Left cardiac atrium (tissue), 4 donors: Measurements from ENCODE around the gene ZBTB22. TPM values are rescaled to one million over a fixed set of nuclear protein-coding genes. Genes with fewer than 3 reads are reported as not detected.

Source experiments
- ATAC-seq, 2 donors: fragments of 200-7000 bp; cut with Tn5 transposase; one replicate each; pipeline ENCODE4 v1.9.1; 2020; ENCODE audit warnings: mild to moderate bottlenecking in 2 of 2, moderate library complexity in 2 of 2
- DNase-seq: peaks from one replicate; pipeline ENCODE4 v3.0.0-alpha.2; 2020
- intact Hi-C, 2 donors: fragments of 100-400 bp; cut with DNase I; formaldehyde crosslinking; loops; one replicate each; pipeline versions ENCODE4 v1.14.1 to v1.15.1; 2022 to 2023
- total RNA-seq, 2 donors: library from RNA; stranded (reverse); fragmentation: NEBNext Ultra II Directional; extraction: Animal tissue kit (Norgen Biotek cat#: 25700); gene quantifications; one replicate each; pipeline ENCODE4 v1.2.1, GENCODE V29; 2021
- donor health status: DM: no; HTN: yes; CAD: no.
- donor health status: DM: no; HTN: yes; CAD: no; lungs with severe emphysema.
- donor health status: DM: yes; HTN: yes; CAD: no.
- donor health status: Dilated cardiomyopathy.

Gene ZBTB22
- total RNA-seq, 2 donors from 2014 or later = 14.1 to 15.7 TPM

DNA sequence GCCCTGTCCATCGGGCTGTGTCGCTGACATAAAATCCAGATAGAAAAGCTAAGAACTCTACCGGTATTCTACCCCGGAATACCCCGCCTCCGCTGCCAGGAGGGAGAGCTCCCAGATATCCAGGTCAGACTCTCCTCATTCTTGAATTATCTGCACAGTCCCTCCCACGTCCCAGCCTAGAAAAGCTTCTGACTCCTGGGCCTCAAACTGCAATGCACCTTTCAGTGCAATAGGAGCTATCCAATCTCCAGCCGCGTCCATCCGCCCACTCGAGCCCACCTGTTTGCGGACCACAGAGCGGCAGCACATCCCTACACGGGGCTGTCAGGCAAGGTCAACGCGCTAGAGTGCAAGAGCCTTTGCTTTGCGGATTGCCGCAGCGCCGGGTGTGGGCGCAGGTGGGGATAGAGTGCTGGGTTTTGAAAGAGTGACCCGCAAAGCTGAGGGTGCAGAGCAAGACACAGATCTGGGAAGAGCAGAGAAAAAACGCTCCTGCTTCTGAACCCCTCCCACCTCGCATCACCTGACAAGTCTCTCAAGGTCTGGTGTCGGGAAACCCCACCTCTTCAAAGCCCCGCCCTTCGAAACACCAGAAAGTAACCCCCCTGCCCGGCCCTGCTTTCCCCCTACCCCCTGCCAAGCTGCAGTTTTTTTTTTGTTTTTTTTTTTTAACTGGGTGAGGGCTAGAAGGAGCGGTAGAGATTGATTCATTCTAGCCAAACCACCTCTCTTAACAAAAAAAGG lies 5.0 kb downstream of the ZBTB22 start:
- DNase-seq (peak; percentile 74), ATAC-seq (peak; percentile 24 to 35)
- intact Hi-C loops = no loop called here

DNA sequence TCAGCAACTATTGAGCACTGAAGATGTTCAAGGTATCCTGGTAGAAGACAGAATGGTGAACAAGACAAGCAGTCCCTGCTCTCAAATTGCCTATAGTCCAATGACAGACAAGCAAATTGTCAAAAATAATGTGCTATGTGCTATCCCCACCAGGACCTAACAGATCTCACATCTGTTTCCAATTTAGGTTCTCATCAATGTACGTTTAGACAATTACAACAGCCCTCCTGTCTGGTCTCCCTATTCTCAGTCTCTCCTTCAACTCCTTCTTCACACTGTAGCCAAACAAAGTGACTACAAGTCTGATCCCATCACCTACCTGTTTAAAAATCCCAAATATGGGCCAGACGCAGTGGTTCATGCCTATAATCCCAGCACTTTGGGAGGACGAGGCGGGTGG lies 11.2 kb downstream of the ZBTB22 start:
- no peak for DNase-seq
- intact Hi-C loops = no loop called here
- no peak for ATAC-seq

- DNase-seq (no peak), ATAC-seq (no peak)
- intact Hi-C loops = no loop called here
These were observed 12.5 kb downstream of the ZBTB22 start for GRCh38 chr6:33305052-33305451.

GRCh38 chr6:33304216-33304615 lies 13.3 kb downstream of the ZBTB22 start:
- DNase-seq = no peak
- intact Hi-C loops = no loop called here
- ATAC-seq = no peak

DNA sequence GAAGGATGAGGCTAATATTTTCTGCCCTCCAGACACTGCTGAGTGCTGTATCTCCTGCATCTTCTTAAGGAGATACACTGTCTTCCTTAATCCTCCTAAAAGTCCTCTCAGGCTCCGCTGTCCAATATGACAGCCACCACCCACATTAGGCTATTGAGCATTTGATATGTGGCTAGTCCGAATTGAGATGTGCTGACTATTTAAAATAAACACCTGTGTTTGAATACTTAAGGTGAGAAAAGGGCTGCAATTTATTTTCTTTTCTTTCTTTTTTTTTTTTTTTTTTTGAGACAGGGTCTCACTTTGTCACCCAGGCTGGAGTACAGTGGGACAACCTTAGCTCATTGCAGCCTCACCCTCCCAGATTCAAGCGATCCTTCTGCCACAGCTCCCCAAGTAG lies 15.7 kb downstream of the ZBTB22 start:
- intact Hi-C loops = no loop called here
- DNase-seq = no peak
- ATAC-seq = no peak

DNA sequence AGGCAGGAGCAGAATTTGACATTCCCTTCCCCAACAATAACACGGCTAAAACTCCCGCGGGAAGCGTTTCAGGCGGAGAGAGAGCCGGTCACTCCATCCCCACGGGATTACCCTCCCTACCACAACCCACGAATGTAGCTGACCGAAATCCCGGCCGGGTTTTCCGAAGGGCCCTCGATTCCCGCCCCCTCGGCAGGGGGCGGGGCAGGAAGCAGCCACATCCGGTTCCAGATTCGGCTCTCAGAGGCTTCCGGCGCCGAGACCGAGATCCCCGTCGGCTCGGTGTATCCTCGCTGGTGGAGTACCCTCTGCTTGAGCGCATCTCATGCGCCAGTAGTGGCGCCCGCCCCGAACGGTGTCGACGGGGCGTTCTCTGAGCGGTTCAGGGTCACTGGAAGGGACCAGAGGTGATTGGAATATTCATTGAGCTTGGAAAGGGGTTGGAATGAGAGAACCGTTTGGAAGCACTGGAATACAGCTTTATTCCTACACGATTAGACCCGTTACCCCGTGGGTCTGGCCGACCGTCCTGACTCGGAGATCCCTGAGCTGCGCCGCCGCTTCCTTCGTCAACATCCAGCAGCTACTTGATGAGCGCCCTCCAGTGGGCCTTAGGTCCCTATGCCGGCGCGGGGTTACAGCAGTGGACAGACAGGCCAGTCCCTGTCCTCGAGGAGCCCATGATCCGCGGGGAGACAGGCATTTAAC lies 18.2 kb downstream of the ZBTB22 start:
- DNase-seq = peak; percentile 95
- peak; percentile 76 to 84 for ATAC-seq
- intact Hi-C loops = no loop called here

- intact Hi-C loops = no loop called here
- DNase-seq = peak; percentile 91
- peak; percentile 77 to 81 for ATAC-seq
These were observed 18.7 kb downstream of the ZBTB22 start, which contains the start of gene RGL2 for GRCh38 chr6:33298773-33299236. RGL2 (minus strand) TSS chr6:33298942; CDS start chr6:33298610, 332 bp downstream.

GRCh38 chr6:33297956-33298772 lies 19.4 kb downstream of the ZBTB22 start:
- ATAC-seq = peak; percentile 42 to 64
- intact Hi-C loops = no loop called here
- DNase-seq = peak; percentile 80

- ATAC-seq (peak in 1 of 2 donors; percentile 2), DNase-seq (peak; percentile 52)
- intact Hi-C loops = no loop called here
These were observed 20.1 kb downstream of the ZBTB22 start for GRCh38 chr6:33297406-33297955.

- intact Hi-C loops = no loop called here
- ATAC-seq (no peak), DNase-seq (no peak)
These were observed 20.6 kb downstream of the ZBTB22 start for GRCh38 chr6:33296797-33297405.

DNA sequence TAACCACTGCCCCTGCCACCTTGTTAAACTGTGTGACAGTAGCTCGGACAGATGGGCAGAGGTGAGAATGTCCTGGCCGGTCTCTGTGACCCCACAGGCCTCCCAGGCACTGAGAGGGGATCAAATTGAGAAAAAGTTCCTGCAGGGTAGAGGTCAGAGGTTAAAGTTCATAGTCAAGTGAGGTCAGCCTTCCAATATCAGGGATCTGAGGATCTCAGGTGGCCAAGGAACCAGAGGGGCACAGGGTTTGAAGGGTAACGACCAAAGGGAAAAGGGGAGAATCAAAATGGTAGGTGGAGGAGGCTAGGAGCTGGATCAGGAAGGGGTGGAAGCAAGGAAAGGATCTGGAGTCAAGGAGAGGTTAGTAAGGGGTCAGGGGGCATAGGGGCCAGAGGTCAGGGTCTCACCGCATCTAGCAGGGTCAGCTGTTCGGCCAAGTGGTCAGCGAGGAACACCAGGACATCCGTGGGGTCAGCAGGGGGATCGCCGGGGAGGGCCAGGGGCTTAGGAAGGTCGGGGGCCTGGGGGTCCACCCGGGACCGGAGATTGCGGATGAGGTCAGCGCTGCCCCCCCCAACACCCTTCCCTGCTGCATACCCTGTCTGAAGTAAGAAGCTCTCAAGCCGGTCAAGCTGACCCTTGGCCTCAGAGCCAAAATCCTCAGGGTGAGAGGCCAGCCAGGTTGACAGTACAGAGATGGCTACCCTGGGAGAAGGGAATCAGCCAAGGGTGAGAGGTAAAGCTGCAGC lies 21.7 kb downstream of the ZBTB22 start:
- ATAC-seq = no peak
- intact Hi-C loops = no loop called here
- no peak for DNase-seq

DNA sequence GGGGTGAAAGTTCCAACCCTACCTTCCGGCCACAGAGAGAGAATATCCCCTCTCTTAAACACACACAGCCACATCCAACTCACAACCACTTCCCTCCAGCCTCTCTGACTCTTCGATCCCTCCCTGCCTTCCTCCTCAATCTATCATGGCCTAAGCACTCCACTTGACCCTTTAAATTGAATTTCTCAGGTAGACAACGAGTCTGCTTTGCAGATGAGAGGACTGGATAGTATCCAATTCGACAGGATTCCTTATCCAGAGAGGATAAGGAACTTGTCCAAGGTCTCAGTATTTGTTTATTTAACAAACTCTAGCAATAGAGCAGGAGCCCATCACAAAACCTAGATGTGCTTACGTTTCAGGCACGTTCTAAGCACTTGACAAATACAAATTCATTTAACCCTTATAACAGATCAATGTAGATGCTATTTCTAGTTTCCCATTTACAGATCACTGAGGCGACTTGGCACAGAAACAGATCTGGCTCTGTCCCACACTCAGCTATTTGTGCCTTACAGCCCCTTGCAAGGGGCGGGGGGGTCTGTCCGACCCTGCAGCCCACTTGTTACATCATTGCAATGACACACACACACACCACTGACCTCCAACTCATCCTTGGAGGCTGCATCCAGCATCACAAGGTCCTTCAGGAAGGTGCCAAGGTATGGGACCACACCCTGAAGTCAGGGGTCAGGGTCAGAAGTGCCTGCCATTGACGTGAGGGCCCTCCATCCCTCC lies 23.3 kb downstream of the ZBTB22 start:
- ATAC-seq = no peak
- no peak for DNase-seq
- intact Hi-C loops = no loop called here

- DNase-seq (no peak), ATAC-seq (no peak)
- intact Hi-C loops = no loop called here
These were observed 24.4 kb downstream of the ZBTB22 start for GRCh38 chr6:33292996-33293682.

GRCh38 chr6:33290459-33290858 lies 27.1 kb downstream of the ZBTB22 start:
- intact Hi-C loops = no loop called here
- ATAC-seq (no peak), DNase-seq (no peak)

DNA sequence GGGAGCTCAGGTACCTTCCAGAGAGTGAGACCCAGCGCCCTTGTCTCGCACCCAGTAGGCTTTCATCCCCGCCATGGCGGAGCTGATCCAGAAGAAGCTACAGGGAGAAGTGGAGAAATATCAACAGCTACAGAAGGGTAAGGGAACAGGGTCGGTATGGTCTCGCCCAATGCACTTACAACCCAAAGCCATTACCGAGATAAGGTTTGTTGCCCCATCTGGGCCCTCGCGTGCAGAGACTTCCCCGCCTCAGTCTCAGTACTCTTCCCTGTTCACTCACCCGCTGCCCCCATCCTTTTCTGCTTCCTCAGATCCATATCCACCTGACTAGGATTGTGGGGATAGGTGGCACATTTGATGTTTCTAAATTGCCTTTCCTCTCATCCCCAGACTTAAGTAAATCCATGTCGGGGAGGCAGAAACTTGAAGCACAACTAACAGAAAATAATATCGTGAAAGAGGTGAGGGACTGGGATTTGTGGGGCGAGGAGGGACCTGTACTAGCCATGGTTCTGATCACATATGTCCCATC lies 27.7 kb downstream of the ZBTB22 start:
- ATAC-seq (peak in 1 of 2 donors; percentile 1), DNase-seq (no peak)
- intact Hi-C loops = no loop called here

DNA sequence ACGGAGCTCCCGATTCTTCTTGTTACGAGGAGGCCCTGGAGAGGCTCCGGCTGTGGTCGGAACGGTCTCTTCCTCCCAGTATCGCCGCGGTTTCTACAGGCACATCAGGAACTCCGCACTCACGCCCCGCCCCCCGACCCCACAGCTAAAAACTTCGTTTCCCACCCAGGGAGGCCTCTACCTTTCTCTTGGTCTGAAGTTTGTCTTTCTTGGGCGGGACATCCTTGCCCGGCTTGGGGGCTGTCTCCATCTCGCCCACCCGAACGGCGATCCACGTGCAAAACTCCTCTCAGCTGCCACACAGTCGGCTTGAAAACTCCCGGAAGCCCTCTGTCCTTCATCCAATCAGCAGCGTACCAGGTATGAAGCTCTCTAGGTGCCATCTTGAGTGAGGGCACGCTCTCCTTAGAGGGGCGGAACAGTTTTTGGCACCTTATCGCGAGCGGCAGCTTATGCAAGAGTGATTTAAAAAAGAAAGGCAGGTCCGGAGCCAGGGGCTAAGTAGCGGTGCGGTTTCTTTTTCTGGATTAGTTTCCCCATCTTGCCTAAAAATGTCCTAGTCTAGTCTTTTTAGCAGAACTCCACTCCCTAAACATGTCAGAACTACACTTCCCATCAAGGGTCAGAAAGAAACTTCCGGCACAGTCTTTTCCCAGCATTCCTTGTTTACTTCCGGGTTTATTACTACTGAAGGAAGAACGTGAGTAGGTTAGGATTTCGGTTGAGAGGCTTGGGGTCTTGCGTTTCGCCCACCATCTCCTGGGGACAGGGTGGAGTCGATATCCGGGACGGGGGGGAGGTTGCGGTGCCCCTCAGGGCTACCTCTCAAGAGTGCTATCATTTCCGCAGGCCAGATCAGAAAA lies 28.4 kb downstream of the ZBTB22 start, which contains the start of the genes PFDN6 and WDR46:
Gene PFDN6, plus strand, starts transcription at position 681 of the 863 bp plus-strand sequence. CDS start 256 bp downstream, outside the sequence.
Gene WDR46, minus strand, starts transcription at position 319 of the 863 bp plus-strand sequence. Its CDS starts 69 bp downstream, at position 250.
- DNase-seq = peak; percentile 83
- ATAC-seq = peak; percentile 96
- intact Hi-C loops = no loop called here
